Activated CD8-positive, alpha-beta memory T cell treated with anti-CD3 and anti-CD28 coated beads for 48 hours (primary cell): Measurements from ENCODE around the gene CCL14.
"Not testable (repeated sequence)": the region's sequence is repeated elsewhere in the genome, so short reads cannot be mapped to it uniquely, and the experiment has no call there.

ENCODE experiments used
- DNase-seq, 3 experiments: peaks; one replicate each; pipeline ENCODE4 v3.0.0-alpha.2; 2020; ENCODE audit warnings: low read depth in 2 of 3, low spot score in 2 of 3

Gene CCL14

GRCh38 chr17:35943537-35943936 is 43.0 kb downstream of the CCL14 start, which contains the start of gene LYZL6:
Gene LYZL6 (minus strand): TSS chr17:35943713. CDS start chr17:35939356, 4,357 bp downstream.
- DNase-seq: no peak

DNA sequence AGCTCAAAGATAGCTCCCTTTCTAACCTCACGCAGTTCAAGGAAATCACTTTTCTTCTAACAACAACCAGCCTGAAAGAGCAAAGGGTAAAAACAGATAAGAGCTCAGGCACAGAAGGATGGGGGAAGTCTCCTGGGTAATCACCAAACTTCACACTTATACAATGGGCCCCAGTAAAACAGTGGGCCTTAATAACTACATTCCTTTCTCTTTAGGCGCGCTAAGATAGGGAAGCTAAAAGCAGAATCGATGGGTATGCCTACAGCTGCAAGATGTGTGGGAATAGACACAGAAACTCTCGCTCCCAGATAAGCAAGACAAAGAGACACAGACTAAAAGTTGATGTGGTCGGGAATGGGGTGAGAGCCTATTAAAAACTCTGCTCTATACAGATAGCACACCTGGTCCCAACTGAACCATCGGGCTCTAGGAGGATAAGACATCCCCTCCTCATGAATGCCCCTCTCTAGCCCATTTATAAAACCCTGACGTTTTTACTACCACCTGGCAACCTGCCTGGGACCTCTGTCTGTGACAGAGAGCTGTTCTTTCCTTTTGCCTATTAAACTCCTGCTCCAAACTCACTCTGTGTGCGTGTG is 43.8 kb downstream of the CCL14 start:
- no peak for DNase-seq

- DNase-seq: not testable (repeated sequence)
Observed at GRCh38 chr17:35938492-35938891, 48.0 kb downstream of the CCL14 start.

DNA sequence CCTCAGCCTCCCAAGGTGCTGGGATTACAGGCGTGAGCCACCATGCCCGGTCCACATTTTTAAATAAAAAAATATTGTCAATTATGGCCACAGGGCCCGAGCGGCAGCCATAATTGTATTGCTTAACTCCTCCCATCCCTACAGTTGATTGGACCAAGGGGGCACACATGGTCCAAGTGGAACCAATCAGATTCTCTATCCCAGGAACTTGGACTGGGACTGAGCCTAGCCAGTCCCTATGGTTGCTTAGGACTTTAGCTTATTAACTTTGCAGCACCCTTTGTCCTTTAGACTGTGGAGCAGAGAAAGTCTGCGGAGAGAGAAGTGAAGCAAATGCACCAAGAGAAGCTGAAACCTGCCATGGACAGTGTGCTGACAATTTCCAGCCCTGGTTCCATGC is 50.5 kb downstream of the CCL14 start:
- no peak for DNase-seq

GRCh38 chr17:35934760-35935159 is 51.8 kb downstream of the CCL14 start:
- no peak for DNase-seq
